ENCODE measurements around the gene JPH4.

GRCh38 chr14:23565626-23566025, 13.0 kb downstream of the JPH4 start:
- no peak for TF ChIP-seq POLR2A (IDR thresholded peaks at IDR 0.05; ENCODE audit: extremely low read depth, insufficient read length)
- TF ChIP-seq CTCF (IDR thresholded peaks at IDR 0.05; ENCODE audit: low read depth, low read length), result no peak
